ENCODE data around the gene UPK1B.

Gene UPK1B

DNA sequence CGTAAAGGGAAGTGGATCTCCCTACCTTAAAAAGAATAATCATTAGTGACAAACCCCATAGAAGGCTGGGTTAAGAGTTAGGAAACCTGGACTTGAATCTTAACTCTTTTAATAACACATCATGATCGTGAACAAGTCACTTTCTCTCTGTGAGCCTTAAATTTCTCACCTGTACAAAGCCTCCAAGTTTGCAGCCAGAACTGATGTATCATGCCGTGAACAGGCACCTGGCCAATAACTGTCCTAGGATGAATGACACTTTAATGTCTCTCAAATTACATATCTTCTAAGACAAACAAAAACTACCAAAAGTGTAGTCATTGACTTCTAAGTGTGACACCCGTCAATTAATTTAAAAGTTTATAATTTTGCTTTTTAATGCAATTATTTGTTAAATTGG, 3.9 kb downstream of the UPK1B start:
- FAIRE-seq, result no peak

DNA sequence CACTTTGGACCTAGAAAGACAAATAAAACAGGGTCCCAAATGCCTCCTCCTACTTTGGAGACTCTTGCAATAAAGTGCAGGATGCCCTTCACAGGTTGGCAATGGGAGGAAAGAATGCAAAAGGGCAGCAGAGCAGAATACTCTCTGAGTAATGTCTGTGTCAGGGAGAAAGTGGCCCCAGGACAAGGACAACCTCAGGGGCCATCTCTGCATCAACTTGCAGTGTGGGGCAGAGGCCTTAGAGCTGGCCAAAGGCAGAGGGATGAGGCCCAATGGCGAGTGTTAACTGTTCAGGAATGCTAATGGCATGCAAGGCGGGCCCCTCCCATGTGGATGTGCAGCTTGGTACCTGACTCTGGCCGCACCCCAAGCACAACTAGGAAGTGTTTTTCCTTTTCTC, 8.4 kb downstream of the UPK1B start:
- no peak for FAIRE-seq

DNA sequence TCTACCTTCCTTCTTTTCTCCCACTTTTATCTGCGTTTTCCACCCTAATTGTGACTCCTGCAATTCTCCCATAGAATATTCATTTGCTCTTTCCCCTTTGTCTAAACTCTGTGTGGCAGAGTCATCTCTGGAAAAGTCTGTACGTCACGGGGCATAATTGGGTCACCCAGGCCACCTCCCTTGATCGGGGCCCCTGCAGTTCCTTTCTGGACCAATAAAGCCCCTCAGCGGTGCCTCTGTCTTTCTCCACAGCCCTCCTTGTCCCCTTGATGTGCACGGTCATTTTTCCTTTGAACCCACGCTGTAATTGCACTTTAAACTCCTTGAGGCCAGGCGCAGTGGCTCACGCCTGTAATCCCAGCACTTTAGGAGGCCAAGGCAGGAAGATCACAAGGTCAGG, 10.7 kb downstream of the UPK1B start:
- no peak for FAIRE-seq

DNA sequence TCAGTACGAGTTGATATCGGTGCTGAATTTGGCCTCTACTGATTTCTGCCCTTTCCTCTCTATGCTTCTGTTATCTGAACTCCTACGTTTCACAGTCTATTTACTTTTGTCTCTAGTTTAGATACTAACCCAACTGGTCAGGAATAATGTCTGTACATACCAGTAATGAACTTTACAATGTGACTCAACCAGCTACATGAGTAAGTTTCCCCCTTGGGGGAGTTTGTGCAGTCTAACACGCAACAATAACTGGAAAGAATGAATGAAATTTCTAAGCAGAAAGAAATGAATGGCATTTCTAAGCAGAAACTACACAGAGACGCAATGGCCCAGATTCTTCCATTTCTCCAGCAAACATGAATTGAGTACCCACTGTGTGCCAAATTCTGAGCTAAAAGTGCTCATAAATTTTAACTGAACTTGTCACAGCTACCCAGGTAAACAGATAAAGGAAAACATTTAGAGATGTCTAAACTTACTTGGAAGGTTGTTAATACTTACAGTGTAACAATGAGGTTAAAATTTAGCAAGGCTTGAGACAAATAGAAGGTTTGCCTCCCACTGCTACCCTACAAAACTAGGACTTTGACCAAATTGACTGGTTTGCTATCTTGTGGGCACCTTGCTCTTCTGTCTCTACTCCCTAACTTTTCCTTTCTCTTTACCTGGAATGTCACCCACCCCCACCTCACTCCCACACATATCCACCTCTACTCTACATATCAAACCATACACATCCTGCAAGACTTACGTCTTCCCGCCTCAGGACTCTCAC, 11.6 kb downstream of the UPK1B start:
- no peak for FAIRE-seq

DNA sequence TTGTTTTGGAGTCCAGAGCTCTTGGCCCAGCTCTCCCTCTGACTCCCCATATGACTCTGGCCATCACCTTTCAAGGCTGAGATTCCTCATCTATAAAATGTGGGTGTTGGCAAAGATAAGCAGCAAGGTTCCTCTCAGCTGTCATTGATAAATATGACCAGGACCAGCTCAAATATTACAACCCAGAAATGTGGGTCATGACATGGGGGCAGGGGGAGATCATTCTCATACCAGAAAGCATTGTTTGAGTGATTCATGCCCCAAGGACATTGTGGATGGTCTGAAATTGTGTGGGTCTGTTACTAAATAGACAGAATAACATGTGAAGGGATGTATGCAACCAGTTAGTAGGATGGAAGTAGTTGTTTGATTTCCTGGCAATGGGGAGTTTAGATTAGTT, 13.9 kb downstream of the UPK1B start:
- FAIRE-seq, result no peak

DNA sequence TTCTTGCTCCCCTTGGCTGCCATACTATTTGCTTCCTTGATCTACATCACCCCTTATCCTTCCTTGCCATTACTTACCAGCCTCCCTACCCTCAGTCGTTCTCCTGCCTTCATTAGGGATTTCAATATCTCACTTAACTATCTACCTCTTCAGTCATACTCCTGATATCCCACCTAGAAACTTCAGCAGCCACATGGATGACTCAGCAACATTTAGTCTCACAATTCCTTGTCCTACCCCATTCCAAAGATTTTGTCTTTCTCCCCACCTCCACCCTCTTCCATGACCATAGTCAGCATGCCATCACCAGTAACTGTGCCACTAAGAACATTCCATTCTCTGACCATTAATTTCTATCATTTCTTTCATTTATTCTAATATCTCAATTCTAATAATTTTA, 18.4 kb downstream of the UPK1B start:
- FAIRE-seq, result no peak

DNA sequence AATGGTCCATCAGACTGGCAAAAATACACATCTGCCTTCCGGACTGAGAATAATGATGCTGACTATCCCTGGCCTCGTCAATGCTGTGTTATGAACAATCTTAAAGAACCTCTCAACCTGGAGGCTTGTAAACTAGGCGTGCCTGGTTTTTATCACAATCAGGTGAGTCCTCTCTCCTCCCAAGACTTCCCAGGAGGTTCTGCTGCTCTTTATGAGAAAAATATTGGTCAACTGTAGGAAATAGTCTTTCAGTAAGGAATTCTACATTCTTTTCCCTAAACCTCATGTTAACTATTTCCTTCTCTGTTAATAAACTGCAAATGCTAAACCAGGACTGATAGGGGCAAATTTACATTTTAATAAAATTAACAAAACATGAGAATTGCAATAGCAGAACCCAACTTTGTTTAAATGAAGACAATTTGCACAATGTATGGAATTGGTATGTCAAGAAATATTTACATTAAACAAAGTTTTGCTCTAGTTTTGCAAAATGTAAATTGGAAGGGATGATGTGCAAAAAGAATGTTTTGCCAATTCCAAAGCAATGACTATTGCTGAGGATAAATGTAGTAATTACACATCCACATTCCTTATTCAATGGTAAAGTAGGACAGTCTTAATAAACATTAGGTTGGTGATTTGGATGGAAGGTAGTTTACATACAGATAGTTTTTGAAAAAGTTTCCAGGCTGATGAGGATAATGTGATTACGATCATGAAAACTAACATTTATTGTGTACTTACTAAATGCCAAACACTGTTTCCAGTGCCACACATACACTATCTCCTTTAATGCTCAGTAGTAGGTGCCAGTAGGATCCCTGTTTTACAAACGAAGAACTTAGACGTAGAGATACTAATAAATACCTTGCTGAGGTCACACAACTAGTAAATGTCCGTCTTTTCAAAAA, 21.1 kb downstream of the UPK1B start:
- no peak for FAIRE-seq

DNA sequence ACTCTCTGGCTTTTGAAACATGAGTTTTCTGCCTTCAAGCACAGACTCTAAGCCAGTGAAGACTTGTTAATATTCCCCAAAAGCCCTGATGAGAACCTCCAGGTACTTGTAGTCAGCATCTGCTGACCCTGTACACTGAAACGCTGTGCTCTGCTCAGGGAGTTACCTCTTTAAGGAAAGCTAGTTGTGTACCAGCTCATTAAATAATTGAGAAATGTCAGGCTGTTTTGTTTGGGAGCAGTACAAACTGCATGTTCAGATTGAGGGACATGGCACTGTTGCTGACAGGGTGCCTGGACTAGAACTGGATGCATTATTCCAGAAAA, 21.7 kb downstream of the UPK1B start:
- FAIRE-seq, result no peak

DNA sequence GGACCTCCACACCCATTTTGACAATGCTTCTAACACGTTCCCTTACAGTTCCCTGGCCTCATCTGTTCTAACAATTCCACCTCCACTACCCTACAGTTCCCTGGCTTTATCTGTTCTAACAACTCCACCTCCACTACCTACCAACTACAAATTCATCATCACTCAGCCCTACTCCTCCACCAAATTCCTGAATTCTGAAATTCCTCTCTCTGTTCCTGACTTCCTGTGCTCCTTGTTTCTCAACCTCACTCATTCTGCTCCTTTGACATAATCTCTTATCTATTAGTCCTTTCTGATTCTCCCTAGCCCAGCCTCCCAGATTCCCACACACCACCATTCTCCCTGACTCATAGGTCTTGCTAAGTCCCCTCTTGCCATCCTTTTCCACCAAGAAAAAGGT, 22.5 kb downstream of the UPK1B start:
- FAIRE-seq, result no peak

DNA sequence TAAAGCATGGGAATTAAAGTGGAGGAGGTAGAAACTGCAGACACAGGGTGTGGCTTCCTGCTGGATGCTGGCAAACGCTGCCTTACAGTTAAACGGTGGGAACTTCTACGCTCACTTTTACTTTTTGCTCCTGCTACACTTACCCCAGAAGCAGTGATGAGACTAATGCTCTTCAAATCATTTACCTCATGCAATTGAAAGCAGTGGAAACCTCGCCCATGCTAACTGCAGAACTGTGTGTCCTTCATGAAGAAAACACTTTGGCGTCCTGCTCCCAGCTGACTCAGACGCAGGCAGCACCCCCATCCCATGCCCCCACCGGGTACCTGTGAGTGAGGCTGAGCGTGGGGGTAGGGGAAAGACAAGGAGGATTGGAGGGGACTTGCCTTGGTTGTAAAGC, 31.8 kb downstream of the UPK1B start:
- no peak for FAIRE-seq

DNA sequence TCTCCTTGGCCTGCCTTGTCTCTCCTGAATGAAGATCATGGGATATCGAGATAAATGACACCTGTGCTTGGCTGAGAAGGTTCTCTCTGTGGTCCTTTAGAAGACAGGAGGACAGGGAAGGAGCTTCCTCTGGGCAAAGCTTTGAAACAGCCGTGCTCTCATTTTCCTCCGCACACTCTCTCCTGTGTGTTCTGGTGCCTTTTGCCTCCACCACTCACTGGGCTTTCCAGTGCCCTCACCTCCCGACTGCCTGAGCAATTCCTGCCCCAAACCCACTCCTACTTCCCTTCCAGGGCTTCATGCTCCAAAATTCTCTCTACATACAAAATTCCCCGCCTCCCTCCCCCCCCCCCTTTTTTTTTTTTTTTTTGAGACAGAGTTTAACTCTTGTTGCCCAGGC, 32.3 kb downstream of the UPK1B start:
- no peak for FAIRE-seq

DNA sequence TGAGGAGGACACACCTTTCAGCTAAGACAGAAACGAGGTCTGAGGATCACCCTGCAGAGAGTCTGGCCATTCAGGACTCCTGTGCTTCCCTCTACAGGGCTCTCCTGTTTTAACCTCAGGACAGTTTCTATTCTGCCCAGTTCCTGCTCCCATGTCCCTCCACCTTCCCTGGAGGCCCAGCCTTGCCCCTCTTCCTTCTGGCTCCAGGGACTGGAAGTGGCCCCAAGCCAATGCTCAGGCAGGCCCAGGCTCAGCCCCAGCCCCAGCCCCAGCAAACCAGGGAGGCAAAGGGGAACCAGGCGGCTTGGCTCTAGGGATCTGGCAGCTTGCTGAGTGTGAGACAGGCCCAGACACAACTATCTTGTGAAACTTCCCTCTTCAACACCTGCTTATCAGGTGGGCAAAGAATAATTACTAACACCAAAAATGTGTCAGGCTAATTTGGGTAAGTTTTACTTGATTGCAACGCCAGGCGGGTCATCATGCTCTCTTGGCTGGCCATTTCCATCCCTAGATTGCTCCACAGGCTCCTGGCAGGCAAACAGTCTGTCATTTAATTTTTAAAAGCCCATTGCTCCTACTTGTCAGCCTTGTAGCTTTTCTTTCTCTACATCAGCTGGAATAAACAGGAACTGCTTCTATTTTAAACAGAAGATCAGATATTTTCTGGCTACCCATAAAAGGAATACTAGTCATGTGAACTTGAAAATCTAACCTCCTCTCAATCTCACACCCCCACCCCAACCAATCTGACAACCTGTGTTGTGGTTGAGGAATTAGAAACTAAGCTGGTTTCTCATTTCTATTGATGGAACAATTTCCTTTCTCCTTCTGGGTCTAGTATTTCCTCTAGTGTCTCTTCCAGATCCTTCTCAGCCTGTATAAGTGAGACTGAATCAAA, 33.5 kb downstream of the UPK1B start:
- FAIRE-seq, result no peak

DNA sequence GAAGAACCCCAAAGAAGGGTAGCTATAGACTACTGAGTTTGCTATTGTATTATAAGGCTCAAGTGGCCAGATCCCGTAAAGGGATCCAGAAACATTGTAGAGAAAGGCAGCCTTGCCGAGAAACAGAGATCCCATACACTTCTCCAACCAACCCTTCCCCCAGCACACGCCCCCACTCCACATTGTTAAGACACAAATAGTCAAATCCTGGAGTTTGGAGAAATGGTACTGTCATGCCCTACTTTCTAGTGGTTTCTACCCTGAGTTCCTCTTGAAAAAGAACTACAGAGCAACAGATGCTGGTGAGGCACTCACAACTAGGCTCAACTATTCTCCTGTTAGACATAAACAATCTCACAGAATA, 34.1 kb downstream of the UPK1B start:
- FAIRE-seq, result no peak

DNA sequence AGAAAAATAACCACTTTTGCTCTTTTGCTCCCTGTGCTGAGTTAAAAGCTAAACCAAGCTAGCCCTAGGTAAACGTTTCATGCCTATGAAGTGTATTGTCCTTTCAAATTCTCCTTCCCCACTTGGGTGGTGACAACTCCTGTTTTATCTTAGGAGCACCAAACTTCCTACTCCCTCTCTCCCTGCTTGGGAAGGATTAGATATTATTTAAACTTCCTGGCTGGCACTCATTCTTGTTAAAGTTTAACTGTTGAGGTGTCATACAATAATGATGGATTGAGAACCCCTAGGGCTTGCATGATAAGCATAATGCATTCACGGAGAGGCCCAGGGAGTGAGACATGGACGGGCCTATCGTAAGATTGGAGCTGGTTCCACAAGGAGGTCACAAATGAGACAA, 37.8 kb downstream of the UPK1B start:
- no peak for FAIRE-seq

DNA sequence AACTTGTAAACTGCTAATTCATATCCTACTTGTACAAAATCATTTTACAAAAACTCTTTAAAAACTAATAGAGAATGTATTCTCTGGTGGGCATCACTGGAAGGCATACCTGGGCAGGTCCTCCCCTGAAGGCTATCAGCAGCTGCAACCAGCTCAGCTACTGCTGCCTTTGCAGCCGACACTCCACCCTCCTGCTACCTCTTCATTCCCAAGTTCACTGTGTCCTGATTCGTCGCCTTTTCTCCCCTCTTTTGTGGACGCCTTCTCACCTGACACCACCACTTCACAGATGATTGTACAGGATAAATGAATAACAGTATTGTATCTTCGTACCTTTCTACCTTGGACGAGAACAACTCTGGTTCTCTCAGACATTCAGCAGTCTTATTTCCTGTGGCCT, 38.4 kb downstream of the UPK1B start:
- FAIRE-seq, result no peak

DNA sequence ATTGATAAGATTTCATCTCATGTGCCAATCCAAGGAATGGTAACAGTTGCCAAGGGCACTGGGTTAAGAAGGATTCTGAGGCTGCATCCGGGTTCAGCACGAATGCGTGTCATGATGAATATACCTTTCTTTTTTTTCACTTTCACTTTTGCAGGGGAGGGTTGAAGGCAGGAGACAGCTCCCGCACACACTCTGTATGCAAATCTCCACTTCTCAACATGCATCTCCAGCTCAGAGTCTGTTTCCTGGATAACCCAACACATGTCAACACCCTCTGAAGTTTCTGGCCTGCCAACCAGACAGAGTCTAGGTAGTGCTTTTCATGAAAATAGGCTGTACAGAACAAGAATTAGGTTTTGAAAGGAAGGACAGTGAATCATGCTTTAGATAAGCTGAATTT, 45.7 kb downstream of the UPK1B start:
- FAIRE-seq, result no peak

DNA sequence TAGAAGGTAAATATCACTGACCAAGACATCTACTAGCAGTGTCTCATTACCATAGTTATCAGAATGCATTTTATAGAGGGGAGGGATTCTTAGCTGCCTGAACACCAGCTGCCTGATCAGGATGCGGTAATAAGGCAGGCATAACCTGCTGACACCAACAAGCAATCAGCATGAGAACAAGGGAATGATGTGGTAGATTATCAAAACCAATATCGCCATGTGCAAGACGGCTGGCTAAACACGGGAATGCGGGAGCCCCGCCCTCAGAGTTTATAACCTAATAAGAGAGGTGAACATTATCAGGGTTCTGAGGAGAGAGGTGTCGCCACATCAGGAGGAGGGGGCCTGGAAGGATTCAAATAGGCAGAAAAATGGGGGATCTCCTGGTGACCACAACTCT, 46.8 kb downstream of the UPK1B start:
- FAIRE-seq, result no peak

DNA sequence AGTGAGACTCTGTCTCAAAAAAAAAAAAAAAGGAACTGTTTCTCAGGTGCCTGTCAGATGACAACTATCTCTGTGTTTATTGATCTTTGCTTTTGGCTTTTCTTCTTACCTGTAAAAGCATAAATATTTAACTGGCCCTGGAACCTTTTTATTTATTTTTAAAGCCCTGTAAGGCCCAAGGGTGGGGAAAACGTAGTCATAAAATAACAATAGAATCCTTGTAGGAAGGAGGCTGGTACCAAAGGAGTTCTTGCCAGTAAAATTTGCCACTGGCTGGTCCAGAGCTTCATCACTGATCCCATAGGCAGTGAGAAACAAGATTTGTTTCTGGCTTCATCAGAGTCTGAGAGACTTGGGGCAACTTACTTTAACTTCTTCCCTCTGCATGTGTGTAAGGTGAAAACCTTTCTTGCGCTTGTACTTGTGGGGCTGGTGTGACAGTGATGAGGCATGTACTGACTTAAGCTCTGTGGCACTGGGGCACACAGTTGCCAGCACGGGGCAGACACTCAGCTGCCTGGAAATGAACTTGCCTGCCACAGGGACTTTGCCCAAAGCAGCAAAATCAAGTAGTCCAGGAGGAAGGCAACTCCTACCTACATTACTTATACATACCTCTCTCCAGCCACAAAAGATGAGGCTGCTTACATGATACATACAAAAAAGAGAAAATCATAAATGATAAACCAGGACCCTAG, 47.7 kb downstream of the UPK1B start:
- no peak for FAIRE-seq

DNA sequence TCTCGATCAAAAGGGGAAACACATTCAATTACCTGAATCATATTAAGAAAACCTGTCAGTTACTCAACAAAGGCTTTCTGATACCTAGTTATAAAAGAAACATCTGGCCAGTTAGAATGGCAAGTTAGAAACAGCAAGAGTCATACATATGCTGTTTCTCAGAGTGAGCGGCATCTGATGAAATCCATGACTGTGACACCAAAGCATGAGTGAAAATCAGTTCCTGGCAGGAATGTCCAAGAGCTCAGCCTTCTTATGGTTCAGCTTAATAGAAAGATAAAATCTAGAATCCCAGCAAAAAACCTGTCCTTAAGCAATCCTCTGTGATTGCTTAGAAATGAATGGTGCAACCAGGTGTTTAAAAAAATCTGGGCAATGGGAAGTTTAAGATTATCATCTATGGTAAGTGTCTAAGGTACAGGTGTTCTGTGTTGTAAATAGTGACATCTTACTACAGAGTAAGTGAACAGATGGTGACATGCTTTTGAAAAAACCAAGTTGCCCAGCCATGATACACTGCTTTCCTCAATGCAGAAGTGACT, 48.5 kb downstream of the UPK1B start:
- FAIRE-seq, result no peak

DNA sequence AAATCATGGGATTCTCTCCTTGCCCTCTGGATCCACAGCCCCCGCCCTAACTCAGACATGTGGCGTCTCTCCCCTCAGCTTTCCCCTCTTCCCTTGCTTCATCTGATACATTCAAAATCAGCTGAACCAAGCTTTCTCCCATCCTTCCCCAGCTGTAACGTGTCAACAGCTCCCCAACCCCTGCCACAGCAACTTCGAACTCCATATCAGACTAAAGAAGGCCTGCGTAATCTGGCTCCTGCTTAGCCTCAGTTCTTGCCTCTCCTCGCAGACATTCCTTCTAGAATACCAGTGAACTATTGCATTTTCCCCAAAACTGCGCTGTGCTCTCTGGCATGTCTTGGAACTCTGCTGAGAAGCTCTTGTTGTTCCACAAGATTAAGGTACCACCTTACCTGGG, 49.0 kb downstream of the UPK1B start:
- no peak for FAIRE-seq

DNA sequence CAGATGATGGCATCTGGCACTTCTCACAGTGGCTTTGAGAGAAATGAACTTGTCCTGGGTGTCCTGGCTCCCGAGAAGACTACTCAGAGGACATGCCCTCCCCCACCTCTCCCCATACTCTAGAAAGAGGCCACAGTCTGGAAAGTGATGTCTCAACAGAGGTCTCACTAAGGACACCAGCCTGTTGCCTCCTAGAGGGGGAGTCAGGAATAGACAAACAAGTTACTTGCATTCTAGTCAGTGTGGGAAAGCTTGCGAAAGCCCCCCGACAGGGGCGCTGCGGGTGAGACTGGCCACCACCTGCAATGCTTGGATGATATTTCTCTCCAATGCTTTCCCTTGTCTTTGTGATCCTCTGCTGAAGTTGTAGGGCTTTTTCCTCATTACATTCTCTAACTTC, 50.1 kb downstream of the UPK1B start:
- FAIRE-seq, result no peak

DNA sequence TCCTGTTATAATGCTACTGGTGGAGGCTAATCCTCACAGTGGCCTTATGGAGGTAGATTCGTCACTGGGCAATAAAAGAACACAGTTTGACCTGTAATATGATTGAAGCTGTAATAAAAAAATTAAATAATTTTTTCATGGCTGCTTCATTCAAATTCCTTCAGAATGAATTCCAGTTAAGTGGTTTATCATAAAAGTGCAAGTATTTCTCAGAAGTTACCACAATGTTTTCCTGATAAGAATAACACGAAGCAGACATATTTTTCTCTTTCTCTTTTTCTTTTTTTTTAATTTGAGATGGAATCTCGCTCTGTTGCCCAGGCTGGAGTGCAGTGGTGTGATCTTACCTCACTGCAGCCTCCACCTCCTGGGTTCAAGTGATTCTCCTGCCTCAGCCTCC, 51.7 kb downstream of the UPK1B start:
- no peak for FAIRE-seq

Measured in islet of Langerhans (tissue), 1 donor.